Measurements from ENCODE around the gene AKT3.
"Not testable (repeated sequence)": the region's sequence is repeated elsewhere in the genome, so short reads cannot be mapped to it uniquely, and the experiment has no call there.

Gene AKT3

DNA sequence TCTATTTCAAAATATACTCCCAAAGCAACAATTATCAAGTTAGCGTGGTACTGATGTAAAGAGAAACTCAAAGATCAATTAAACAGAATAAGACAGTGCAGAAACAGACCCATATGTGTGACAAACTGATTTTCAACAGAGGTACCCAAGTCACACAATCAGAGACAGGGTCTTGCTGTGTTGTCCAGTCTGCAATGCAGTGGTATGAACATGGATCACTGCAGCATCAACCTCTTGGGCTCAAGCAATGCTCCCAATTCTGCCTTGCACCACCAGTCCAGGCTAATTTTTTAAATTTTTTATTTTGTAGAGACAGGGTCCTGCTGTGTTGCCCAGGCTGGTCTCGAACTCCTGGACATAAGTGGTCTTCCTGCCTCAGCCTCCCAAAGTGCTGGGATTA lies 255.6 kb downstream of the AKT3 start:
- no peak for DNase-seq

- not testable (repeated sequence) for DNase-seq
Observed at GRCh38 chr1:243589286-243589685, 260.8 kb downstream of the AKT3 start.

DNA sequence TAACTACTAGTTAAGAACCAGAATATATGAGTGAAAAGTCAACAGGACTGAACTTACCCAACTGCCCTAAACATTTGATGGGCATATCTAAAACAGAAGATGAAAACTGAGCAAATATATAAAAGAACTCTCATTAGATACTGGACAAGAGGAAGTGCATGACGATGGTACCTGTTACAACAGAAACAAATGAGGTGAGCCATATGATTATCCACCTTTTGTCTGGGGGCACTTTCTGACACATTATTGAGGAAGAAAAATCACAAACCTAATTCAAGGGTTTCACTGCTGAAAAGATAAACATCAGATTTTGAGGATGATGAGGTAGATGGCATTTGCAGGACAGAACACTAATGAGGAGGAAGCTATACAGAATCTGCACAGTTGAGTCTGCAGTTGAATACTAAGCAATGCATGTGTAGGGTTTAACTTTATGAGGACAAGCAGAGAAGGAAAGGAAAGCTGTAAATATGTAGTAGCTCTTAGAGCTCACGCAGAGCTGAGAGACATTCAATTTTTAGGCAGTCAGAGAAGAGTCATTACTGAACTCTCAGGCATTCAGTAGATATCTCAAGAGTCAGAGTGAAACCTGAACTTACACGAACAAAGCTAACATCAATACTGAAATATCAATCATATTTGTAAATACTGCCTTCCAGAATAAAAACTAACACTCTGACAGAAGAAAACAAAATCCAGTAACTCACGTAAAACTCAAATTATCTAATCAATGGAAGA lies 262.1 kb downstream of the AKT3 start:
- no peak for DNase-seq

DNA sequence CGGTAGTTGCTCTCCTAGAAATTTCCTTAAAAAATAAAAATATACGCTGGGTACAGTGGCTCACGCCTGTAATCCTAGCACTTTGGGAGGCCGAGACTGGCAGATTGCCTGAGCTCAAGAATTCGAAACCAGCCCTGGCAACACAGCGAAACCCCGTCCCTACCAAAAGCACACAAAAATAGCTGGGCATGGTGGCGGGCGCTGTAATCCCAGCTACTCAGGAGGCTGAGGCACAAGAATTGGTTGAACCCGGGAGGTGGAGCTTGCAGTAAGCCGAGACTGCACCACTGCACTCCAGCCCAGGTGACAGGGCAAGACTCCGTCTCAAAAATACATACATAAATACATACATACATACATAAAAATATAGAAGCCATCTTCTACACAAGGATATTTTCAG lies 262.8 kb downstream of the AKT3 start:
- DNase-seq: no peak

- DNase-seq: no peak
Observed at GRCh38 chr1:243585982-243586381, 264.1 kb downstream of the AKT3 start.

DNA sequence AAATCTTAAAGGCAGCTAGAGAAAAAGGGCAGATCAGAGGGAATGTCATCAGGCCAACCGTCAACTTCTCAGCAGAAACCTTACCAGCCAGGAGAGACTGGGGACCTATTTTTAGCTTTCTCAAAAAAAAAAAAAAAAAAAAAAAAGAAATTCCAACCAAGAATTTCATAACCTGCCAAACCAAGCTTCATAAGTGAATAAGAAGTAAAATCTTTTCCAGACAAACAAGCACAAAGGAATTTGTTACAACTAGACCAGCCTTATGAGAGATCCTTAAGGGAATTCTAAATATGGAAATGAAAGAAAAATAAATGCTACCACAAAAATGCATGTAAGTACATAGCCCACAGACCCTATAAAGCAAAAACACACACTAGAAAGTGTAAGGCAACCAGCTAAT lies 267.7 kb downstream of the AKT3 start:
- no peak for DNase-seq

GRCh38 chr1:243580984-243581383 lies 269.1 kb downstream of the AKT3 start:
- DNase-seq: no peak

- no peak for DNase-seq
Observed at GRCh38 chr1:243580072-243580471, 270.0 kb downstream of the AKT3 start.

DNA sequence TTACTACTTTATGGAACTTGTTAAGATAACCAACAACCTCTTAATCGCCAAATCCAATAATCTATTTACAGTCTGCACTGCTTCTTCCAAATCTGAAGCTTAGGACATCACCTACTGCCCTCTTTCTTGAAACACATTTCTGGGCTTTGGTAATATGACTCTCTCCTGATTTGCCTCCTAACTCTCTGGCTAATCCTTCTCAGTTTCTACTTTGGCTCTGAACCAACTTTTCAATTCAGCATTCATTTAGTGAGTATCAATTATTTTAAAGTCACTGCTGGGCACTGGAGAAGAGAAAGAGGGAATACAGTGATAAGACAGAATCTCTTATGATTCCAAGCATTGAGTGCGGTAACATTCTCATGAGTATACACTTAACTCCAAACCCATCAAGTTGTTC lies 275.0 kb downstream of the AKT3 start:
- DNase-seq: no peak

- no peak for DNase-seq
Observed at GRCh38 chr1:243572940-243573339, 277.1 kb downstream of the AKT3 start.

DNA sequence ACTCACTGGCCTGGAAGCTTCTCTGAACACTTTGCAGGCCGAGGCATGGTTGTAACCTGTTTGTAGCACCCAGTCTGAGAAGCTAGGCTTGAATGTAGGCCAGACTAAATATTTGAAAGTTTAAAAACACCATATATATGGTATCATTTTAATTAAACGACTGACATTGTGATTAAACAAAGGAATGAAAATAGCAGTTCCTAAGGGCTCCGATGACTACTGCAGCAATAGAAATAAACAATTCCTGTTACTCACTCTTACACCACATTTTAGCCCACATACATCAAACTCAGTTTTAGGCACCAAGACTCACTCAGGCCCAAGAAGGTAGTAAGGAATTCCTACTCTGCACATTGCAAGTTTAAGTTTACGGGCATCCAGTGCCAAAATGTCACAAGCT lies 281.2 kb downstream of the AKT3 start:
- no peak for DNase-seq

GRCh38 chr1:243564814-243565213 lies 285.2 kb downstream of the AKT3 start:
- no peak for DNase-seq

- no peak for DNase-seq
Observed at GRCh38 chr1:243563732-243564131, 286.3 kb downstream of the AKT3 start.

GRCh38 chr1:243562473-243562872 lies 287.6 kb downstream of the AKT3 start:
- DNase-seq: no peak

DNA sequence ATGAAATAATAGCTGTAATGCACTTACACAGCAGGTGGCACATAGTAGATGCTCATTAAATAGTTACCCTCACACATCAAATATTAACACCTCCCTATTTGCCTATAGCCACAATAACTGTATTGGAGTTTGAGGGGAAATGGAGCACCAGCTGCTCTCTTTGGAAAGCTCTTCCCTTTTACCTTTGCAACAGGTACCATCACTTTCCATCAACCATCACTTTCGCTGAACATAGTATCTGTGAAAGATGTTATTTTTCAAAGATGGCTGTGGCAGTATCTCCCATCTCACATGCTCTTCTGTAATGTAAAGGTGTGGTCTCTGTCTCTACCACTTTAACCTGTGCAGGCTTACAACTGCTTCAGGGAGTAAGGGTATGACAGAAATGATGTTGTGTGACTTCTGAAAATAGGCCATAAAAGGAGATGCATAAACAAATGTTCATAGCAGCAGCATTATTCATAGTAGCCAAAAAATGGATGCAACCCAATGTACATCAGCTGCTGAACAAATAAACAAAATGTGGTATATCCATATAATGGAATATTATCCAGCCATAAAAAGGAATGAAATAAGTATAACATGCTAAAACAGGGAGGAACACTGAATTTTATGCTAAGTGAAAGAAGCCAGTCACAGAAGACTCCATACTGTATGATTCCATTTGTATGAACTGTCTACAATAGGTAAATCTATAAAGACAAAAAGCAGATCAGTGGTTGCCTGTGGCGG lies 288.3 kb downstream of the AKT3 start:
- DNase-seq: no peak

- no peak for DNase-seq
Observed at GRCh38 chr1:243559575-243560162, 290.4 kb downstream of the AKT3 start.

GRCh38 chr1:243558576-243558975 lies 291.5 kb downstream of the AKT3 start:
- DNase-seq: no peak

DNA sequence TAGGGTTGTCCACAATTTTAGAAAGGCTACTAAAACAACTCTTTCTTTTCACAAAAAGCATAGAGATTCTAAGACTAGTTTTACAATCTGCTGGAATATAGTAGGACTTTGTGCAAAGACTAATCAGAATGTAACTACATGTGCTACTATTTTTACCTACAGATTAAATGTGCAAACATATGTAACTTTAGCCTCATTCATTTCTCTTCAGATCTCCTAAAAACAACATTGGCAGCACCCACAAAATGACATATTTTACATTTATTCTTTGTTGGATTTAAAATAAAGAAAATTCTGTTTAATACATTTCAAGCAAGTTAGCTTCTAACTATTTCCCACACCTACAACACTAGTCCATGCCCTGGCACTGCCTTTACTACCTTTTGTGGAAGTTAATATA lies 292.2 kb downstream of the AKT3 start:
- DNase-seq: no peak

- DNase-seq: no peak
Observed at GRCh38 chr1:243554686-243555085, 295.4 kb downstream of the AKT3 start.

- no peak for DNase-seq
Observed at GRCh38 chr1:243553090-243553489, 297.0 kb downstream of the AKT3 start.

- DNase-seq: no peak
Observed at GRCh38 chr1:243550276-243550675, 299.8 kb downstream of the AKT3 start.

GRCh38 chr1:243549791-243550190 lies 300.3 kb downstream of the AKT3 start:
- no peak for DNase-seq

GRCh38 chr1:243549108-243549507 lies 300.9 kb downstream of the AKT3 start:
- no peak for DNase-seq

DNA sequence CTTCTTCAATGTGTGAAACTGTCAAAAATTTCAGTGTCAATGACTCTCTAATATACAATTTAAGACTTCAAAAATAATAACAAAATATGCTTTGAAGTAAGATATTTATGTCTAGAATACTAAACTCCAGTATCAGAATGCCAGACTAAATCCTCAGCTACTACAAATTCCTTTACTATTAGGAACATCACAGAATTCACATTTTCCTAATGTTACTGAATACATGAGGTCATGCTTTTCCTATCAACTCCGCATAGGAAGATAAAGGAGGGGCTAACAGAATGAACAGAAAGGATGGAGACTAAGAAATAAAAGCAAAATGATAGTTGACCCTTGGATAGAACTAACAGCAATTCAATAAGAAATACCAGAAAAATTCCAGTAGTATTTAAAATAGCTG lies 301.5 kb downstream of the AKT3 start:
- DNase-seq: no peak

Measured in stimulated activated CD4-positive, alpha-beta T cell treated with anti-CD3 and anti-CD28 coated beads, Interleukin-2, amount 100 ng/mL, for 24 hours (primary cell).